ENCODE measurements around the gene PCDHGA8.

The PCDHGA8 gene

GRCh38 chr5:141441571-141442170, 49.2 kb downstream of the PCDHGA8 start:
- TF ChIP-seq REST (IDR thresholded peaks at IDR 0.05; ENCODE audit: insufficient replicate concordance, low read depth) (no peak), POLR2AphosphoS5 (IDR thresholded peaks at IDR 0.05; ENCODE audit: low read depth) (no peak), GABPA (IDR thresholded peaks at IDR 0.05; ENCODE audit: low read depth) (no peak), SPI1 (IDR thresholded peaks at IDR 0.05; ENCODE audit: borderline replicate concordance, low read depth) (no peak), CTCF (IDR thresholded peaks at IDR 0.05; ENCODE audit: insufficient read depth, low read length) (no peak)
- DNase-seq (ENCODE audit: low read depth in 1 of 2, low spot score in 1 of 2): no peak
- no peak overlapping the region for H3K4me3 ChIP-seq (replicated peaks; ENCODE audit: insufficient read depth, low read length)
- no peaks in the 10 kb centered on the region for H3K27me3 ChIP-seq (ENCODE audit: insufficient read depth, poor library complexity, severe bottlenecking)
- H3K27ac ChIP-seq (replicated peaks): no peak overlapping the region

All from HL-60 (cell line).